Ishikawa (cell line): Measurements from ENCODE around the gene ZNF280C.

Source experiments
- CEBPB ChIP-seq: IDR thresholded peaks from 2 replicates; pipeline ENCODE4 v1.6.1; 2012
- CREB1 ChIP-seq: IDR thresholded peaks from 2 replicates; pipeline ENCODE4 v1.6.1; 2012; ENCODE audit warnings: low read depth
- EGR1 ChIP-seq: IDR thresholded peaks from 2 replicates; pipeline ENCODE4 v1.6.1; 2012
- EP300 ChIP-seq: IDR thresholded peaks from 2 replicates; pipeline ENCODE4 v1.6.1; 2012; ENCODE audit warnings: borderline replicate concordance
- FOXM1 ChIP-seq: IDR thresholded peaks from 2 replicates; pipeline ENCODE4 v1.6.1; 2012; ENCODE audit warnings: low read depth, borderline replicate concordance
- NFIC ChIP-seq: IDR thresholded peaks from 2 replicates; pipeline ENCODE4 v1.6.1; 2012
- RAD21 ChIP-seq: IDR thresholded peaks from 2 replicates; pipeline ENCODE4 v1.6.1; 2012; ENCODE audit warnings: low read depth
- TAF1 ChIP-seq: IDR thresholded peaks from 2 replicates; pipeline ENCODE4 v1.6.1; 2012; ENCODE audit warnings: low read depth, mild to moderate bottlenecking
- TCF12 ChIP-seq: IDR thresholded peaks from 2 replicates; pipeline ENCODE4 v1.6.1; 2012; ENCODE audit warnings: low read depth
- TEAD4 ChIP-seq: IDR thresholded peaks from 2 replicates; pipeline ENCODE4 v1.6.1; 2012
- USF1 ChIP-seq: IDR thresholded peaks from 2 replicates; pipeline ENCODE4 v1.6.1; 2012
- YY1 ChIP-seq: IDR thresholded peaks from 2 replicates; pipeline ENCODE4 v1.6.1; 2012; ENCODE audit warnings: low read depth
- ZBTB7A ChIP-seq: IDR thresholded peaks from 2 replicates; pipeline ENCODE4 v1.6.1; 2012; ENCODE audit warnings: low read depth
- TF ChIP-seq, protein P1 (sequence below): IDR thresholded peaks from 2 replicates; pipeline ENCODE4 v1.6.1; 2012; ENCODE audit warnings: low read depth, mild to moderate bottlenecking
- TF ChIP-seq, protein P2 (sequence below): IDR thresholded peaks from 2 replicates; pipeline ENCODE4 v1.6.1; 2012

ZNF280C gene

GRCh38 chrX:130245441-130245840 lies 23.3 kb downstream of the ZNF280C start:
- TF ChIP-seq FOXM1 (no peak), CEBPB (no peak), TAF1 (no peak), YY1 (no peak), CREB1 (no peak), NFIC (no peak)

DNA sequence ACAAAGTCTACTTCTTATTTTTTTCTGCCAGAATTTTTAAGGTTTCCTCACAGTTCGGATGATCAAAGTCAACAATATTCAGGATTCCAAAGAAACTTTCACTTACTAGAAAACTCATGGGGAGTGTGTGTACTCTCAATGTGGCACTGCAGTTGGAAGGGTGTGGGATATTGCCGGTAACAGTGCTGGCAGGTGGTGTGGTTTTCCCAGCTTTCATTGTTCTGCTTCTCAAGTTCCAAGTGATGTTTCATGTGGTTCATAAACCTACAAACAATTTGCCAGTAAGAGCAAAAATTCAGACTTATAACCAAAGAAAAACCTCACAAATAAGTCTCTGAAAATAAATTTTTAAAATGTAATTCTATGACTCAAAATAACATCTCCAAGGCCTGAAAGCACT lies 39.8 kb downstream of the ZNF280C start:
- TF ChIP-seq CEBPB (no peak), CREB1 (no peak), YY1 (no peak), FOXM1 (no peak), RAD21 (no peak)

DNA sequence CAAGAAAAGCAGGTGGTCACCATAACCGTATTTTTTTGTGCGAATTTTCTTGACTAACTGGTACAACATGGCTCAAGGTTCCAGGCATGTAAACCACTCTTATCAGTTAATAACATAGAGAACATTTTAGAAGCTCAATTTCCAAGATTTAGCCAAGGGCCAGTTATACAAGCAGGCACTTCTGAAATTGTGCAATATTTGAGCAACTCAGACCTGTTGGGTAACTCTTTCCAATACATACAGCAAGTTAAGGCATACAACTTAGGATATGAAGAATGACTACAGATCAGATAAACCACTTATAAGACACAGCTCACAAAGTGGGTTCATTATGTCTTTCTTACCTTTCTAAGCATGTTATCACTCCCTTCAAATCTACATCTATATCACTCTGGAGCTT lies 43.9 kb downstream of the ZNF280C start:
- TF ChIP-seq EGR1 (no peak), TCF12 (no peak), CREB1 (no peak), FOXM1 (no peak)
- TF ChIP-seq, protein P1, sequence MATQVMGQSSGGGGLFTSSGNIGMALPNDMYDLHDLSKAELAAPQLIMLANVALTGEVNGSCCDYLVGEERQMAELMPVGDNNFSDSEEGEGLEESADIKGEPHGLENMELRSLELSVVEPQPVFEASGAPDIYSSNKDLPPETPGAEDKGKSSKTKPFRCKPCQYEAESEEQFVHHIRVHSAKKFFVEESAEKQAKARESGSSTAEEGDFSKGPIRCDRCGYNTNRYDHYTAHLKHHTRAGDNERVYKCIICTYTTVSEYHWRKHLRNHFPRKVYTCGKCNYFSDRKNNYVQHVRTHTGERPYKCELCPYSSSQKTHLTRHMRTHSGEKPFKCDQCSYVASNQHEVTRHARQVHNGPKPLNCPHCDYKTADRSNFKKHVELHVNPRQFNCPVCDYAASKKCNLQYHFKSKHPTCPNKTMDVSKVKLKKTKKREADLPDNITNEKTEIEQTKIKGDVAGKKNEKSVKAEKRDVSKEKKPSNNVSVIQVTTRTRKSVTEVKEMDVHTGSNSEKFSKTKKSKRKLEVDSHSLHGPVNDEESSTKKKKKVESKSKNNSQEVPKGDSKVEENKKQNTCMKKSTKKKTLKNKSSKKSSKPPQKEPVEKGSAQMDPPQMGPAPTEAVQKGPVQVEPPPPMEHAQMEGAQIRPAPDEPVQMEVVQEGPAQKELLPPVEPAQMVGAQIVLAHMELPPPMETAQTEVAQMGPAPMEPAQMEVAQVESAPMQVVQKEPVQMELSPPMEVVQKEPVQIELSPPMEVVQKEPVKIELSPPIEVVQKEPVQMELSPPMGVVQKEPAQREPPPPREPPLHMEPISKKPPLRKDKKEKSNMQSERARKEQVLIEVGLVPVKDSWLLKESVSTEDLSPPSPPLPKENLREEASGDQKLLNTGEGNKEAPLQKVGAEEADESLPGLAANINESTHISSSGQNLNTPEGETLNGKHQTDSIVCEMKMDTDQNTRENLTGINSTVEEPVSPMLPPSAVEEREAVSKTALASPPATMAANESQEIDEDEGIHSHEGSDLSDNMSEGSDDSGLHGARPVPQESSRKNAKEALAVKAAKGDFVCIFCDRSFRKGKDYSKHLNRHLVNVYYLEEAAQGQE: no peak

DNA sequence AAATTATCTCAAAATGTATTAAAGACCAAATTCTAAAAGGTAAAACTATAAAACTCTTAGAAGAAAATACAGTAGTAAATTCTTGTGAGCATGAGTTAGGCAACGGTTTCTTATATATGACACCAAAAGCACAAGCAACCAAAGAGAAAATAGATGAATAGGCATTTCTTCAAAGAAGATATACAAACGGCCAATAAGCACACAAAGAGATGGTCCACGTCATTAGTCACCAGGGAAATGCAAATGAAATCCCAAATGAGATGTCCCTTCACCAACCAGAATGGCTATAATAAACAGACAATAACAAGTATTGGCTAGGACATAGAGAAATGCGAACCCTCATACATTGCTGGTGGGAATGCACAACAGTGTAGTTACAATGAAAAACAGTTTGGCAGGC lies 52.4 kb downstream of the ZNF280C start:
- TF ChIP-seq EGR1 (no peak), CREB1 (no peak), FOXM1 (no peak), NFIC (no peak), ZBTB7A (no peak), TEAD4 (no peak), TAF1 (no peak), TCF12 (no peak), YY1 (no peak), USF1 (no peak), CEBPB (no peak), RAD21 (no peak), EP300 (no peak)
- TF ChIP-seq, protein P1: no peak
- TF ChIP-seq, protein P2, sequence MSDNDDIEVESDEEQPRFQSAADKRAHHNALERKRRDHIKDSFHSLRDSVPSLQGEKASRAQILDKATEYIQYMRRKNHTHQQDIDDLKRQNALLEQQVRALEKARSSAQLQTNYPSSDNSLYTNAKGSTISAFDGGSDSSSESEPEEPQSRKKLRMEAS: no peak

DNA sequence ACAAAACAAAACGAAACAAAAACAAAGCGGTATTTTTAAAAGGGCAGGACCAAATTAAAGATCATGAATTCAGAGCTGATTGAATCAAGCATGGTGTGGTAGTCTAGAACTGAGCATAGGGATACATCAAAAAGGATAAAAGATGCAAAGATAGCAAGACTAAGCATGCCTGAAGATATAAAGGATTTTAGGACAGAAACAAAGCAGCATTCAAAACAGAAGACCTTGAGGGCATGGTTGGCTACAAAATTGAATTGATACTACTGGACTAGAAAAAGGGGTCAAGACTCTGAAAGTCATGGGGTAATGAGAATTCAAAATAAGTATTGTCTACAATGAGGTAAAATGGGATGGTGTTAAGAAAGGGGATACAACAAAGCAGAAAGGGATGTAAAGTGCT lies 55.3 kb downstream of the ZNF280C start:
- no peak for TF ChIP-seq RAD21
- no peak for TF ChIP-seq CREB1
- no peak for TF ChIP-seq EGR1

- TF ChIP-seq TEAD4: no peak
- TF ChIP-seq, protein P2: no peak
- no peak for TF ChIP-seq NFIC
- no peak for TF ChIP-seq USF1
- TF ChIP-seq CREB1: no peak
- TF ChIP-seq EGR1: no peak
- no peak for TF ChIP-seq CEBPB
- TF ChIP-seq TCF12: no peak
- no peak for TF ChIP-seq FOXM1
- TF ChIP-seq, protein P1: no peak
- TF ChIP-seq YY1: no peak
- TF ChIP-seq ZBTB7A: no peak
- TF ChIP-seq TAF1: no peak
- TF ChIP-seq EP300: no peak
- TF ChIP-seq RAD21: no peak
Observed at GRCh38 chrX:130212371-130212770, 56.3 kb downstream of the ZNF280C start.
